Upper lobe of left lung (tissue), 6 donors: Measurements from ENCODE around the gene NOD1. TPM values are rescaled to one million over a fixed set of nuclear protein-coding genes. Genes with fewer than 3 reads are reported as not detected.

Experiments
- ATAC-seq, 2 donors: fragments of 200-7000 bp; cut with Tn5 transposase; one replicate each; pipeline ENCODE4 v1.9.1; 2022; ENCODE audit warnings: mild to moderate bottlenecking in 2 of 2, moderate library complexity in 2 of 2; ENCODE audit not compliant: low FRiP score in 2 of 2
- DNase-seq, 2 donors: peaks; one replicate each; pipeline ENCODE4 v3.0.0-alpha.2; 2019 to 2020
- H3K27ac ChIP-seq, 4 donors: fragments of 200-600 bp; sonication (generic); one replicate each; pipeline ENCODE4 v1.5.1; 2016 to 2019
- H3K27me3 ChIP-seq, 4 donors: fragments of 200-600 bp; sonication (generic); one replicate each; pipeline ENCODE4 v1.5.1; 2017 to 2019
- H3K36me3 ChIP-seq, 4 donors: fragments of 200-600 bp; sonication (generic); one replicate each; pipeline ENCODE4 v1.5.1; 2016 to 2019
- H3K4me1 ChIP-seq, 4 donors: fragments of 200-600 bp; sonication (generic); one replicate each; pipeline ENCODE4 v1.5.1; 2018 to 2019
- H3K4me3 ChIP-seq, 4 donors: fragments of 200-600 bp; sonication (generic); one replicate each; pipeline ENCODE4 v1.5.1; 2017 to 2019; ENCODE audit warnings: mild to moderate bottlenecking in 2 of 4, moderate library complexity in 1 of 4
- H3K9me3 ChIP-seq, 4 donors: fragments of 200-600 bp; sonication (generic); one replicate each; pipeline ENCODE4 v1.5.1; 2018 to 2019
- EP300 ChIP-seq, 4 donors: sonication (generic); formaldehyde crosslinking; IDR thresholded peaks; one replicate each; pipeline ENCODE4 v1.5.1; 2017; ENCODE audit warnings: antibody characterized with exemption in 4 of 4, control low read depth in 2 of 4
- POLR2A ChIP-seq, 4 donors: fragments of 450-650 bp; IDR thresholded peaks; one replicate each; pipeline ENCODE4 v1.5.1; 2016 to 2017; ENCODE audit warnings: antibody characterized with exemption in 4 of 4, mild to moderate bottlenecking in 2 of 4
- POLR2AphosphoS5 ChIP-seq, 2 donors: sonication (generic); formaldehyde crosslinking; IDR thresholded peaks; one replicate each; pipeline ENCODE4 v1.5.1; 2017; ENCODE audit warnings: antibody characterized with exemption in 2 of 2
- WGBS, 2 donors: methylation state at CpG; one replicate each; pipeline ENCODE4 v1.1.5; 2017 to 2018; 5-methylcytosine and 5-hydroxymethylcytosine counted together
- total RNA-seq, 6 donors: library from RNA; depleted of rRNA in 4 of 6; stranded (reverse); fragments of >200 nt in 4 of 6; gene quantifications; one replicate each; pipeline versions ENCODE4 v1.1.0 to v1.2.1, GENCODE V29; 2016 to 2021
- TF ChIP-seq, protein P1 (sequence below), 6 experiments: fragments of 450-650 bp in 4 of 6; fragments of 200-600 bp in 2 of 6; sonication (generic) in 2 of 6; IDR thresholded peaks; one replicate each; pipeline ENCODE4 v1.5.1; 2016 to 2019; ENCODE audit warnings: antibody characterized with exemption in 6 of 6
- donor health status: DM: no; HTN: no; CAD: no; lungs with moderate emphysema.
- donor health status: DM: no; HTN: yes; CAD: no; lungs with severe emphysema.

NOD1 gene
- total RNA-seq, 6 donors from 2014 or later: 24.7 to 71.2 (median 38.0) TPM

DNA sequence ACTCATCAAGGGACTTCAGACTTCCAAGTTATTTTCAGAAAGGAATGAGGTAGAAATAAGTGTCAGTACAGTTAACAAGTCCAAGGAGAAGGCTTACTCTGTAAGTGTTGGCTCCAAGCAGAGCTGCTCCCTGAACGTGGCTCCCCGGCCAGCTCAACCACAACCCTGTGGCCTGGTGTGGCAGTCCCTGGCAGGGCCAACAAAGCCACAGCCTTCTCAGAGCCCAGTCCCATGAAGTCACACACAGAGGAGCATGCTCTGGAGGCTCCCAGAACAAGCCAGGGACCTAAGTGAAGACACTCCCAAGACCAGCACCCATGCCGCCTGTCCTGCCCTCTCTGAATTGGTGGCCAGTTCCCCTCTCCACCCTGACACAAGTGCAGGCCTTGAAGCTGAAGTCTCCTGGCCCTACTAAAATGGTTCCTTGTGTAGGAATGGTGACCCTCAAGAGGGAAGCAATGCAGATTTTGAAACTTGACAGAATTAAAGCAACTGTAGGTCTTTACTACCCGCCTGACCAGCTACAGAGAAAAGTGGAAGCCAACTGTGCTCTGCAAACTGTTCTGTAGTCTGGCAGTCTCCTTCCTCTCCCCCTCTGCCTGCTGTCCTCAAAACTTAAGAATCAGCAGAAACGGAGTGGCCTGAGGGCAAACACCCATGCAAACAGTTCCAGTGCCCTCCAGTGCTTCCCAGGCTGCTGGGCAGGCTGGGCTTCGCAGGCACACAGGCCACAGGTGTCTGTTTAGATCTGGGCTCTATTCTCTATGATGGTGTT lies 51.1 kb downstream of the NOD1 start:
- 69 to 75% methylated on average over 6 of the region's 6 CpGs for WGBS, 2 donors
- H3K27ac ChIP-seq: peak overlapping the region in 2 of 4 donors; percentile 20 to 50
- H3K4me3 ChIP-seq: no peak overlapping the region

DNA sequence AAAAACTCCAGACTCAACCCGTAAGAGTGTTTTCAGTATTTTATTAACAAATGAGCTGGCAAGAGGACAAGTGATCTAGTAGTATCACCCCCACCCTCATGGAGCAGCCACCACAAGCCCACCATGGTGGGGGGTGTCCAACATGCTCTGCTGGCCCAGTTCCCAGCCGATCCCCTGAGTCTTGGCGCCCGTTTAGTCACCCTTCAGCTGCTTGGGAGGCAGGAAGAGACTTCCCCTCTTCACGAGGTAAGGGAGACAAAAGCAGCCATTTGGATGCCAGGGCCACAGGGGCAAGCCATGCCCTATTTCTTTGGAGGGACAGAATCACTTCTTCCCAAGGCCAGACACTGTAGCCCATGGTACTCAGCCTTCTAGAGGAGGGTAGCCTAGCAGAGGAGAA lies 54.1 kb downstream of the NOD1 start:
- Histone ChIP-seq H3K36me3 (peaks cover 0 to 59% (median 24%) of the 10 kb centered on the region in 4 donors), H3K4me3 (no peak overlapping the region), H3K9me3 (no peaks in the 10 kb centered on the region), H3K27ac (no peak overlapping the region), H3K4me1 (peaks cover 0 to 14% (median 0%) of the 10 kb centered on the region in 4 donors), H3K27me3 (no peaks in the 10 kb centered on the region)
- ATAC-seq (no peak), DNase-seq (no peak)
- WGBS, 2 donors: 84 to 100% methylated on average over 1 to 5 of the region's 5 CpGs
- TF ChIP-seq POLR2A (IDR thresholded peaks at IDR 0.05) (no peak), EP300 (IDR thresholded peaks at IDR 0.05) (no peak), POLR2AphosphoS5 (IDR thresholded peaks at IDR 0.05) (no peak)
- TF ChIP-seq, protein P1, sequence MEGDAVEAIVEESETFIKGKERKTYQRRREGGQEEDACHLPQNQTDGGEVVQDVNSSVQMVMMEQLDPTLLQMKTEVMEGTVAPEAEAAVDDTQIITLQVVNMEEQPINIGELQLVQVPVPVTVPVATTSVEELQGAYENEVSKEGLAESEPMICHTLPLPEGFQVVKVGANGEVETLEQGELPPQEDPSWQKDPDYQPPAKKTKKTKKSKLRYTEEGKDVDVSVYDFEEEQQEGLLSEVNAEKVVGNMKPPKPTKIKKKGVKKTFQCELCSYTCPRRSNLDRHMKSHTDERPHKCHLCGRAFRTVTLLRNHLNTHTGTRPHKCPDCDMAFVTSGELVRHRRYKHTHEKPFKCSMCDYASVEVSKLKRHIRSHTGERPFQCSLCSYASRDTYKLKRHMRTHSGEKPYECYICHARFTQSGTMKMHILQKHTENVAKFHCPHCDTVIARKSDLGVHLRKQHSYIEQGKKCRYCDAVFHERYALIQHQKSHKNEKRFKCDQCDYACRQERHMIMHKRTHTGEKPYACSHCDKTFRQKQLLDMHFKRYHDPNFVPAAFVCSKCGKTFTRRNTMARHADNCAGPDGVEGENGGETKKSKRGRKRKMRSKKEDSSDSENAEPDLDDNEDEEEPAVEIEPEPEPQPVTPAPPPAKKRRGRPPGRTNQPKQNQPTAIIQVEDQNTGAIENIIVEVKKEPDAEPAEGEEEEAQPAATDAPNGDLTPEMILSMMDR (IDR thresholded peaks at IDR 0.05): no peak

More for the DNA sequence above, 51.1 kb downstream of the NOD1 start:
- H3K9me3 ChIP-seq: no peaks in the 10 kb centered on the region
- H3K27me3 ChIP-seq: no peaks in the 10 kb centered on the region
- ATAC-seq (peak in 1 of 2 donors; percentile 54), DNase-seq (no peak)
- TF ChIP-seq, protein P1 (IDR thresholded peaks at IDR 0.05): no peak
- TF ChIP-seq POLR2AphosphoS5 (IDR thresholded peaks at IDR 0.05): no peak
- TF ChIP-seq EP300 (IDR thresholded peaks at IDR 0.05): no peak
- TF ChIP-seq POLR2A (IDR thresholded peaks at IDR 0.05): no peak
- H3K36me3 ChIP-seq: peaks cover 0 to 73% (median 26%) of the 10 kb centered on the region in 4 donors
- peaks cover 17 to 38% (median 28%) of the 10 kb centered on the region in 4 donors for H3K4me1 ChIP-seq

DNA sequence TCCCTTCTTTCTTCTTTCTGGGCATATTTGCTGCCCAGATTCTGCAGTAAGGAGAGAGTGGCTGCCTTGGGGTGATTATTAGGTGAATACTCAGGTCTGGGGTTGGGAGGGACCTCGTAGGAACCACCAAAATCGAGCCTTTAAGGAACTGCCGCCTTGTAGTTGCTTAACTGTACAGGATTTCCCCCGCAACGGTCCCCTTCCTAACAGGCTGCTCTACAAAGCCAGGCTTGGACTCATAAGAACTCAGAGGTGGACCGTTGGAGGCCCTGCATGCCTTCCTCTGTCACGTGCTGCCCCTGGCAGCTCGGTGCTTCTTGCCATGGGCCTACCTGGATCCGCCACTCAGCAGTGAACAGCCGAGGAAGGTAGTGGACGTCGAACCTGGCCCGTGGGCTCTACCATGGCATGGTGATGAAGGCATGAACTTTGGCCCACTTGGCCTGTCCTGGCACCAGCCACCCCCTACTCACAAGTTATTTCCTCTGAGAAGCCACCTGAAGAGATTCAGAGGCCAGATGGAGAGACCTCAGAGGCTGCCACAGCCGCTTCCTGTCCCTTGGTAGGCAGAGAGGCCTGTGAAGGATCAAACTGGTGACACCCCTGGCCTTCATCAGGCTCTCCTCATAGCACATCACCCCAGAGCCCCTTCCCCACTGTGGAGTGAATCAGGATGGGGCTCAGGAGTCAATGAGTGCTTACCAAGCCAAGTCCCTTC lies 54.6 kb downstream of the NOD1 start:
- Histone ChIP-seq H3K36me3 (peaks cover 0 to 53% (median 21%) of the 10 kb centered on the region in 4 donors), H3K27ac (no peak overlapping the region), H3K4me3 (no peak overlapping the region), H3K9me3 (no peaks in the 10 kb centered on the region), H3K27me3 (no peaks in the 10 kb centered on the region), H3K4me1 (peaks cover 0 to 11% (median 0%) of the 10 kb centered on the region in 4 donors)
- DNase-seq (no peak), ATAC-seq (no peak)
- 80 to 90% methylated on average over 10 to 14 of the region's 14 CpGs for WGBS, 2 donors
- TF ChIP-seq EP300 (IDR thresholded peaks at IDR 0.05) (no peak), POLR2A (IDR thresholded peaks at IDR 0.05) (no peak), POLR2AphosphoS5 (IDR thresholded peaks at IDR 0.05) (no peak)
- TF ChIP-seq, protein P1 (IDR thresholded peaks at IDR 0.05): no peak

DNA sequence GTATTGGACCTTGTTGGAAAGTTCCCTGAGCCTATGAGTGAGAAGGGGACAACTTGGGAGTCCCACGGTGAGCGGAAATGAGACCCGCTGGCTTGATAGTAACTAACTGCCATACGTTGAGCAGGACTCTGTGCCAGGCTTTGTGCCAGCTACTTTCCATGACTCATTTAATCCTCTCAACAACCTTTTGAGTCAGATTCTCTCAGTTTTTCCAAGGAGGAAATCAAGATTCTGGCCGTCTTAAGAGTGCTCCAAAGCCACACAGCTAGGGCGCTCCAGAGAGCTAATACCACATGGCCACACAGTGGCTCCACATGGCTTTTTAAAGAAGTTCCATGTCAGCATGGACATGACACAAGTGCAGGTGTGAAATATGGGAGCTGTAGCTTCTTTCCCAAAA lies 55.7 kb downstream of the NOD1 start:
- Histone ChIP-seq H3K27ac (no peak overlapping the region), H3K4me1 (peaks cover 0 to 4% (median 0%) of the 10 kb centered on the region in 4 donors), H3K9me3 (no peaks in the 10 kb centered on the region), H3K36me3 (peaks cover 0 to 43% (median 15%) of the 10 kb centered on the region in 4 donors), H3K4me3 (no peak overlapping the region), H3K27me3 (no peaks in the 10 kb centered on the region)
- ATAC-seq (no peak), DNase-seq (peak in 1 of 2 donors; percentile 48)
- 78 to 82% methylated on average over 2 to 6 of the region's 6 CpGs for WGBS, 2 donors
- TF ChIP-seq POLR2AphosphoS5 (IDR thresholded peaks at IDR 0.05) (no peak), POLR2A (IDR thresholded peaks at IDR 0.05) (no peak), EP300 (IDR thresholded peaks at IDR 0.05) (no peak)
- TF ChIP-seq, protein P1 (IDR thresholded peaks at IDR 0.05): no peak
